AG04449 (cell line): ENCODE results near the gene TSPAN32.
"Not testable (repeated sequence)": the region's sequence is repeated elsewhere in the genome, so short reads cannot be mapped to it uniquely, and the experiment has no call there.

ENCODE experiments used
- CTCF ChIA-PET: fragments of 350-600 bp; formaldehyde crosslinking; extraction: SDS; loops from one replicate; lab custom pipeline; 2021; ENCODE audit warnings: antibody characterized with exemption; lab: Yijun Ruan, JAX
- POLR2A ChIA-PET: fragments of 400-600, 350-600 bp; formaldehyde crosslinking; extraction: SDS; loops from one replicate; lab custom pipeline; 2020; ENCODE audit warnings: antibody characterized with exemption, inconsistent platforms; lab: Yijun Ruan, JAX
- DNase-seq: peaks from one replicate; pipeline ENCODE4 v3.0.0-alpha.2; 2010; ENCODE audit warnings: low read depth, low spot score
- H3K4me3 ChIP-seq: 2 replicates; pipeline ENCODE4 v1.5.1; 2011; ENCODE audit warnings: low read depth, mild to moderate bottlenecking, control low read depth, low read length
- TF ChIP-seq, protein P1 (sequence below): IDR thresholded peaks from one replicate; pipeline ENCODE4 v1.5.1; 2011; ENCODE audit warnings: mild to moderate bottlenecking, moderate library complexity, low read length, control low read depth, inconsistent platforms; ENCODE audit not compliant: insufficient read depth; ENCODE audit errors: missing control alignments

TSPAN32 gene

DNA sequence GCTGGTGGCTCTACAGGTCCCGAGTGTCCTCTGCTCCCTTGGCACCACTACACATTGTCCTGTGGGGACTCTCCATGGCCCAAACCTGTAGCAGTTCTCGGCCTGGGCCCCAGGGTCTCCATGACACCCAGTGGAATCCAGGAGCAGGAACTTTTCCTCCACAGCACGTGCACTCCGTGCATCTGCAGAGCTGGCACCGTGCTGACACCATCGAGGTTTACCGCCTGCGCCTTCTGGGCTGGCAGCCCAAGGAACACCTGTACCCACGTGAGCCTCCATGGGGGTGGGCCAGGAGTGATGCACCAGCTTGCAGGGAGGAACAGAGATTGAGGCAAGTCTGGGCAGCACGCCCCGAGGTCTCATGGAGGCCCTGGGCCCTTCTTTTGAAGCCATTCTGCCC is 25.2 kb downstream of the TSPAN32 start:
- no peak overlapping the region for H3K4me3 ChIP-seq
- no peak for DNase-seq
- POLR2A ChIA-PET: no interaction called here
- CTCF ChIA-PET: no interaction called here
- TF ChIP-seq, protein P1, sequence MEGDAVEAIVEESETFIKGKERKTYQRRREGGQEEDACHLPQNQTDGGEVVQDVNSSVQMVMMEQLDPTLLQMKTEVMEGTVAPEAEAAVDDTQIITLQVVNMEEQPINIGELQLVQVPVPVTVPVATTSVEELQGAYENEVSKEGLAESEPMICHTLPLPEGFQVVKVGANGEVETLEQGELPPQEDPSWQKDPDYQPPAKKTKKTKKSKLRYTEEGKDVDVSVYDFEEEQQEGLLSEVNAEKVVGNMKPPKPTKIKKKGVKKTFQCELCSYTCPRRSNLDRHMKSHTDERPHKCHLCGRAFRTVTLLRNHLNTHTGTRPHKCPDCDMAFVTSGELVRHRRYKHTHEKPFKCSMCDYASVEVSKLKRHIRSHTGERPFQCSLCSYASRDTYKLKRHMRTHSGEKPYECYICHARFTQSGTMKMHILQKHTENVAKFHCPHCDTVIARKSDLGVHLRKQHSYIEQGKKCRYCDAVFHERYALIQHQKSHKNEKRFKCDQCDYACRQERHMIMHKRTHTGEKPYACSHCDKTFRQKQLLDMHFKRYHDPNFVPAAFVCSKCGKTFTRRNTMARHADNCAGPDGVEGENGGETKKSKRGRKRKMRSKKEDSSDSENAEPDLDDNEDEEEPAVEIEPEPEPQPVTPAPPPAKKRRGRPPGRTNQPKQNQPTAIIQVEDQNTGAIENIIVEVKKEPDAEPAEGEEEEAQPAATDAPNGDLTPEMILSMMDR: no peak

DNA sequence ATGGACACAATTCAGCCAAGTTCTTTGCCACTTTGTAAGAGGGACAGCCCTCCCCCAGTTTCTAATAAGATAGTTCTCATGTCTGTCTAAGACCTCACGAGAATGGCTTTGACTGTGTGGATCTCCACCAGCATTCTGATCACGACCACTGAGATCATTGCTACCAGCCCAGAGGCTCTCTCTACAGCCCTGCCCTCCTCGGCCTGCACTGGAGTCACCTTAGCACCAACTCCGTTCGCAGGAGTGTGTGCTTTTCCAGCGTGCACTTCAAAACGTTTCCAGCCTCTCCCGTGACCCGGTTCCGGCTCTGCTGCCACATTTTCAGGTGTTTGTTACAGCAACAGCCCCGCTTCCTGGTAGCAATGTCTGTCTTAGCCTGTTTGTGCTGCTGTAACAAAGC is 26.2 kb downstream of the TSPAN32 start:
- no peak overlapping the region for H3K4me3 ChIP-seq
- DNase-seq: no peak
- TF ChIP-seq, protein P1: no peak
- ChIA-PET CTCF (no interaction called here), POLR2A (no interaction called here)

DNA sequence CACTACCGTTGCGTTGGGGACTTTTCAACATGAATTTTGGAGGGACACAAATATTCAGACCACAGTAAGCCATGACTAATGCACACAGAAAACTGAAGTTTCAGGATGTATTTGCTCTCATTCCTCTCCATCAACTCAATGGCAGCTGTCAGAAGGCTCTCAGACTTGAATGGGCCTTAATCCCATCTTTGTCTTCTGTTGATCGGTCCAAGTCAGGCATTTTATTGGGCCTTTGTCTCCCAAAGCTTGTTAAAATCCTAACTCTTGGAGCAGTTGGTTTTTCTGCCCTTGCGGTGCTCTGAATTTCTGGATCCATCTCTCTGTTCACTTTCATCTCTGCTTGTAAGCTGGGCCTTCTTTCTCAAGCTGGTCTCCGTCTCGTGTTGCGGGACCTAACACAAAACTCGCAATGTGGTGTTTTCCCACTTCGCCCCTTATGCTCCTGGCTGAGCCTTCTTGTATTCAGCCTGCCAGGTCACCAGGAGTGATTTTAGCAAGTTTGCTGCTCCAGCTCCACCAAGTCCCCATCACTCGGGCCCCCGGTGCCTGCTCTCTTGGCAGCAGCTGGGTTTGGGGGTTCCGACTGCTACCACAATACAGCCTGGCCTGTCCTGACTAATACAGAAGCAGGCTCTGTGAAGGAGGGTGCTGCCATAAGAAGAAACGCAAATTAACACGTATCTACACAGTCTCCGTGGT is 27.0 kb downstream of the TSPAN32 start:
- TF ChIP-seq, protein P1: no peak
- H3K4me3 ChIP-seq: no peak overlapping the region
- POLR2A ChIA-PET: no interaction called here
- CTCF ChIA-PET: no interaction called here
- DNase-seq: no peak

DNA sequence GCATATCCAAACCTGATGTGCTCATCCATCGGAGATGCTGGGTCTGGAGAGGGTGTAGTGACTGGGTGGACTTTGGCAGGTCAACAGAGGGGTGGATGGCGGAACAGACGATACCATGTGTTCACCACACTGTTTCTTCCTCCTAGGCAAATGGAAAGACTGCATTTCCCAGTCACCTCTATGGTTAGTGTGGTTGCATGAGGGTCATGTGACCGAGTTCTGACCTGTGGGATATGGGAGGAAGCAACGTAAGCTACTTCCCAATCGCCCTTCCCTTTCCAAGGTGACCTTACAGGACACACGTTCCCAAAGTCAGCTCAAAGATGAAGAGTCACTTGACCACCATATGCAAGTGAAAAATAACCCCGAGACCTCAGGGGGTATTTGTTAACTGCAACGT is 27.7 kb downstream of the TSPAN32 start:
- ChIA-PET CTCF (no interaction called here), POLR2A (no interaction called here)
- no peak for DNase-seq
- TF ChIP-seq, protein P1: no peak
- H3K4me3 ChIP-seq: no peak overlapping the region

DNA sequence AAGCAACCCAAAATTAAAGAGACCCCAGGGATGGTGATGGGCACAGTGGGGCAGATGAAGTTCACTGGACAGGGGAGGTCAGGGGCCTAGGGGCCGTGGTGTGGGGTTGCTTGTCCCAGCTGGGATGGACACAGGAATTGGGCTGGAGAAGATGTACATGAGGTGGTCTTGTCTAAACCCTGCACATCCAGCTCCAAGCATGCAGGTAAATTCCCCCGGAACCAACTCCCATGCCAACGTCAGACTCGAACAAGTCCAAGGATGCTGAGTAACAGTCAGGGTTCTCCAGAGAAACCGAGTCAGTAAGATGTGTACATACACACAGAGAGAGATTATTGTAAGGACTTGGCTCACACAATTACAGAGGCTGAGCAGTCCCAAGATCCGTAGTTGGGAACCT is 28.9 kb downstream of the TSPAN32 start:
- TF ChIP-seq, protein P1: no peak
- DNase-seq: no peak
- ChIA-PET POLR2A (no interaction called here), CTCF (no interaction called here)
- H3K4me3 ChIP-seq: no peak overlapping the region

DNA sequence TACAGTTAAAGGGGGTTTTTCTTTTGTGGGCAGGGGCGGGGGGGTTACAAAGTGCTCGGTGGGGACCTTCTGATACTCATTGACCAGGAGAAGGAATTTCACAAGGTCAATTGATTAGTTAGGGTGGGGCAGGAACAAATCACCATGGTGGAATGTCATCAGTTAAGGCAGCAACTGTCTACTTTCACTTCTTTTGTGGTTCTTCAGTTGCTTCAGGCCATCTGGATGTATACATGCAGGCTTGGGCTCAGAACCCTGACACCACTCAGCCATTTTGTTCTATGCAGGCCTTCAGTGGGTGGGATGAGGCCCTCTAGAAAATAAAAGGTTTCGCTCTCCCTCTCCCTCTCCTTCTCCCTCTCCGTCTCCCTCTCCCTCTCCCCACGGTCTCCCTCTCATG is 29.6 kb downstream of the TSPAN32 start:
- TF ChIP-seq, protein P1: no peak
- no peak overlapping the region for H3K4me3 ChIP-seq
- no peak for DNase-seq
- ChIA-PET CTCF (no interaction called here), POLR2A (no interaction called here)

DNA sequence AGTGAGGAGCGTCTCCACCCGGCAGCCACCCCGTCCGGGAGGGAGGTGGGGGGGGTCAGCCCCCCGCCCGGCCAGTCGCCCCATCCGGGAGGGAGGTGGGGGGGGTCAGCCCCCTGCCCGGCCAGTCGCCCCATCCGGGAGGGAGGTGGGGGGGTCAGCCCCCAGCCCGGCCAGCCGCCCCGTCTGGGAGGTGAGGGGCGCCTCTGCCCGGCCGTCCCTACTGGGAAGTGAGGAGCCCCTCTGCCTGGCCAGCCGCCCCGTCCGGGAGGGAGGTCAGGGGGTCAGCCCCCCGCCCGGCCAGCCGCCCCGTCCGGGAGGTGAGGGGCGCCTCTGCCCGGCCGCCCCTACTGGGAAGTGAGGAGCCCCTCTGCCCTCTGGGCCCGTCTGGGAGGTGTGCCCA is 30.8 kb downstream of the TSPAN32 start:
- H3K4me3 ChIP-seq, CTCF ChIA-PET, POLR2A ChIA-PET, DNase-seq: not testable (repeated sequence)

DNA sequence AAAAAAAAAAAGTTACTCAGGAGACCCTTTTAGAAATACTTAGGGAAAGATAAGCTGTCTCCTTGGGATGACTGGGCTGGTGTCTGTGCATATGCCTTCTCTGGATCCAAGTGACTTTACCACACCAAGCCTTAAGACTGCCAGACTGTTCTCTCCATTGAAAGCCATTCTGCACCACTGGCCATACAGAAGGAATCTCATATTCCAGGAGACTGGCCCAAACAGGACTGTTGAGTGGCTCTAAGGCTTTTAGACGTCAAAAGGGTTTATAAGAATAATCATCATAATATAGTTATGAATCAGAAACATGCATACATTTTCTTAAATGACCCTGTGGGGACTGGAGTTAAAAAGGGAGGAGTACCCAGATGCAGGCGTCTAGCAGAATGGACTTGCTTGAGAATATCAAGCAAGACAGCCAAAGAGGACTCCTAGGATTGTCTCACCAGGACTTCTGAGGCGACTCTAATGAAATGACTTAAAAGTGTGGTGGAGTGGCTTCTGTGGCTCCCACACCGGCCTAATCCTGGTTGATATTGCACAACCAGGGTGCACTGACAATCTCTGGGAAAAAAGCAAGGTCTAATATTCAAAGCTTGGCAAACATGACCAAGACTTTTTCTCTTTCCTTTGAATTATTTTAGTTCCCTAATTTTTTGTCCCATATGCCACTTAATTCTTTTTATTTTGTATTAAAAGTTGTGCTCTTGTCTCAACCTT is 31.8 kb downstream of the TSPAN32 start:
- CTCF ChIA-PET, H3K4me3 ChIP-seq, DNase-seq, POLR2A ChIA-PET: not testable (repeated sequence)

DNA sequence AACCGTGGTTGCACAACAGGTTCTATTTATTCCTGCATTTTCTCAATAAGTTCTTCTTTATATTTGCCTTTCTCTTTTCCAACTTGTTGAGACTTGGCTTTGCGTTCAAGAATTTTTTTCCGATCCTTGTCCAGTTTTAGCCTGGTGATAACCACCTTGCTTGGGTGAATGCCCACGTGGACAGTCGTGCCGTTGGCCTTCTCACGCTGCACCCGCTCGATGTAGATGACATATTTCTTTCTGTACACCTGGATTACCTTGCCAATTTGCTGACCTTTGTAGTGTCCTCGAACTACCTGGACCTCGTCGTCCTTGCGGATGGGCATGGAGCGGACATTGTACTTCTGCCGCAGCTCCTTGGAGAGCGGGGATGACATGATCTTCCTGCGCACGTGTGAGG is 33.5 kb downstream of the TSPAN32 start:
- POLR2A ChIA-PET, DNase-seq, CTCF ChIA-PET, H3K4me3 ChIP-seq: not testable (repeated sequence)
